ENCODE data around the gene AKAP6. TPM values are rescaled to one million over a fixed set of nuclear protein-coding genes. Genes with fewer than 3 reads are reported as not detected.

The AKAP6 gene
- total RNA-seq, 1 donor from 2014 or later = 4.7 TPM

- H3K4me1 Mint-ChIP-seq (ENCODE audit: unreplicated experiment) = peaks cover 5% of the 10 kb centered on the region
- no peak for TF ChIP-seq CTCF (conservative IDR thresholded peaks at IDR 0.05)
- H3K4me3 Mint-ChIP-seq = no peak overlapping the region
- H3K27me3 Mint-ChIP-seq = no peaks in the 10 kb centered on the region
- no peaks in the 10 kb centered on the region for H3K36me3 Mint-ChIP-seq
- DNase-seq (ENCODE audit: extremely low spot score, unreplicated experiment) = no peak
- H3K9me3 Mint-ChIP-seq = no peaks in the 10 kb centered on the region
- H3K27ac Mint-ChIP-seq = no peak overlapping the region
Observed at GRCh38 chr14:32449648-32450047, 120.5 kb downstream of the AKAP6 start.

- Mint-ChIP-seq H3K4me1 (ENCODE audit: unreplicated experiment) (peaks cover 5% of the 10 kb centered on the region), H3K36me3 (no peaks in the 10 kb centered on the region), H3K4me3 (no peak overlapping the region), H3K27me3 (no peaks in the 10 kb centered on the region), H3K9me3 (no peaks in the 10 kb centered on the region), H3K27ac (no peak overlapping the region)
- no peak for TF ChIP-seq CTCF (conservative IDR thresholded peaks at IDR 0.05)
- no peak for DNase-seq (ENCODE audit: extremely low spot score, unreplicated experiment)
Observed at GRCh38 chr14:32450919-32451675, 122.0 kb downstream of the AKAP6 start.

GRCh38 chr14:32453857-32454810 is 125.0 kb downstream of the AKAP6 start:
- Mint-ChIP-seq H3K36me3 (no peaks in the 10 kb centered on the region), H3K27ac (peak overlapping the region; percentile 72), H3K27me3 (no peaks in the 10 kb centered on the region), H3K4me3 (no peak overlapping the region), H3K4me1 (ENCODE audit: unreplicated experiment) (peaks cover 5% of the 10 kb centered on the region), H3K9me3 (no peaks in the 10 kb centered on the region)
- TF ChIP-seq CTCF (conservative IDR thresholded peaks at IDR 0.05) = no peak
- no peak for DNase-seq (ENCODE audit: extremely low spot score, unreplicated experiment)

- H3K9me3 Mint-ChIP-seq = no peaks in the 10 kb centered on the region
- H3K27ac Mint-ChIP-seq = no peak overlapping the region
- H3K27me3 Mint-ChIP-seq = no peaks in the 10 kb centered on the region
- H3K36me3 Mint-ChIP-seq = no peaks in the 10 kb centered on the region
- TF ChIP-seq CTCF (conservative IDR thresholded peaks at IDR 0.05) = no peak
- H3K4me3 Mint-ChIP-seq = no peak overlapping the region
- peaks cover 5% of the 10 kb centered on the region for H3K4me1 Mint-ChIP-seq (ENCODE audit: unreplicated experiment)
- DNase-seq (ENCODE audit: extremely low spot score, unreplicated experiment) = no peak
Observed at GRCh38 chr14:32457213-32457920, 128.3 kb downstream of the AKAP6 start.

- Mint-ChIP-seq H3K9me3 (no peaks in the 10 kb centered on the region), H3K27me3 (no peaks in the 10 kb centered on the region), H3K27ac (no peak overlapping the region), H3K4me3 (no peak overlapping the region), H3K36me3 (no peaks in the 10 kb centered on the region), H3K4me1 (ENCODE audit: unreplicated experiment) (peaks cover 5% of the 10 kb centered on the region)
- DNase-seq (ENCODE audit: extremely low spot score, unreplicated experiment) = no peak
- no peak for TF ChIP-seq CTCF (conservative IDR thresholded peaks at IDR 0.05)
Observed at GRCh38 chr14:32458720-32459119, 129.6 kb downstream of the AKAP6 start.
